ENCODE results near the gene LIPA. TPM values are rescaled to one million over a fixed set of nuclear protein-coding genes. Genes with fewer than 3 reads are reported as not detected.

The LIPA gene
- total and polyA plus RNA-seq, 7 donors, result 23.1 to 240 (median 35.3) TPM

DNA sequence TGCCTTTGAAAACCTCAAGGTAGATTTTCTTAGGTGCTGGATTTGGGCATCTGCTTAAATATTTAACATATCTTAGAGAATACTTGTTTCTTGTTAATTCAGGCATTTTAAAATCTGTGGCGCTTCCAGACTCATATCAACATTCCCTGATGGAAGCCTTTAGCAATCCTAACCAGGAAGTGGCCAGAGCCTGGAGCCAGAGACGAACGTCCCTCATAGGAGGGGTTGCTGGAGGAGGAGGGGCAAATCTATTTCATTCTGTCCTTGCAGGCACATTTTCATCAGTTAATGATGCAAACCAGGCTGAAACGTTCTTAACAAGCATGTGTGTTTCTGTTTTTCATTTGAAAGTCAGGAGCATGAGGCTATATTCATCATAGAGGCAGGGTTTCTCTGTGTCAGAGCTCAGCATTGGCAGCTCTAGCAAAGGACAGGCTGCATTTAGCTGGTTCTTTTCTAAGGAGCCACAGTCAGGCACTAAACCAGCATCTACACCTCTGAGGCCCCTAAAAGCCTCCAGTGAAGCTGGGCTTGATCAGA, 32.4 kb upstream of the LIPA start:
- TF ChIP-seq, protein P1, sequence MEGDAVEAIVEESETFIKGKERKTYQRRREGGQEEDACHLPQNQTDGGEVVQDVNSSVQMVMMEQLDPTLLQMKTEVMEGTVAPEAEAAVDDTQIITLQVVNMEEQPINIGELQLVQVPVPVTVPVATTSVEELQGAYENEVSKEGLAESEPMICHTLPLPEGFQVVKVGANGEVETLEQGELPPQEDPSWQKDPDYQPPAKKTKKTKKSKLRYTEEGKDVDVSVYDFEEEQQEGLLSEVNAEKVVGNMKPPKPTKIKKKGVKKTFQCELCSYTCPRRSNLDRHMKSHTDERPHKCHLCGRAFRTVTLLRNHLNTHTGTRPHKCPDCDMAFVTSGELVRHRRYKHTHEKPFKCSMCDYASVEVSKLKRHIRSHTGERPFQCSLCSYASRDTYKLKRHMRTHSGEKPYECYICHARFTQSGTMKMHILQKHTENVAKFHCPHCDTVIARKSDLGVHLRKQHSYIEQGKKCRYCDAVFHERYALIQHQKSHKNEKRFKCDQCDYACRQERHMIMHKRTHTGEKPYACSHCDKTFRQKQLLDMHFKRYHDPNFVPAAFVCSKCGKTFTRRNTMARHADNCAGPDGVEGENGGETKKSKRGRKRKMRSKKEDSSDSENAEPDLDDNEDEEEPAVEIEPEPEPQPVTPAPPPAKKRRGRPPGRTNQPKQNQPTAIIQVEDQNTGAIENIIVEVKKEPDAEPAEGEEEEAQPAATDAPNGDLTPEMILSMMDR (IDR thresholded peaks at IDR 0.05), result no peak
- TF ChIP-seq EP300 (IDR thresholded peaks at IDR 0.05) (peak in 1 of 4 donors; percentile 43), POLR2AphosphoS5 (IDR thresholded peaks at IDR 0.05) (peak; percentile 42 to 78 (median 66)), POLR2A (IDR thresholded peaks at IDR 0.05) (no peak)
- H3K36me3 ChIP-seq, result no peaks in the 10 kb centered on the region
- peak overlapping the region in 3 of 4 donors; percentile 12 to 25 (median 19) for H3K4me3 ChIP-seq
- DNase-seq, result peak; percentile 92
- no peaks in the 10 kb centered on the region for H3K27me3 ChIP-seq
- WGBS, 2 donors, result 19 to 51% methylated on average over 4 of the region's 4 CpGs
- no peaks in the 10 kb centered on the region for H3K9me3 ChIP-seq
- peak overlapping the region; percentile 75 to 86 (median 79) for H3K27ac ChIP-seq
- intact Hi-C loops (cut with DNase I), result no loop called here
- H3K4me1 ChIP-seq, result peaks cover 0 to 38% (median 35%) of the 10 kb centered on the region in 4 donors

- intact Hi-C loops (cut with DNase I), result no loop called here
- no peaks in the 10 kb centered on the region for H3K9me3 ChIP-seq
- no peaks in the 10 kb centered on the region for H3K27me3 ChIP-seq
- H3K36me3 ChIP-seq, result no peaks in the 10 kb centered on the region
- WGBS, 2 donors, result 56 to 71% methylated on average over 6 of the region's 6 CpGs
- peak overlapping the region in 3 of 4 donors; percentile 12 to 25 (median 19) for H3K4me3 ChIP-seq
- peak overlapping the region; percentile 75 to 86 (median 79) for H3K27ac ChIP-seq
- H3K4me1 ChIP-seq, result peaks cover 0 to 45% (median 40%) of the 10 kb centered on the region in 4 donors
- no peak for DNase-seq
- TF ChIP-seq POLR2A (IDR thresholded peaks at IDR 0.05), result no peak
- TF ChIP-seq, protein P1 (IDR thresholded peaks at IDR 0.05), result peak in 1 of 4 experiments; percentile 24
Measured at GRCh38 chr10:89283025-89283935, 31.7 kb upstream of the LIPA start.

- Histone ChIP-seq H3K4me3 (no peak overlapping the region), H3K9me3 (no peaks in the 10 kb centered on the region), H3K36me3 (no peaks in the 10 kb centered on the region), H3K4me1 (peaks cover 0 to 57% (median 51%) of the 10 kb centered on the region in 4 donors), H3K27ac (peak overlapping the region in 1 of 4 donors; percentile 86), H3K27me3 (no peaks in the 10 kb centered on the region)
- no peak for DNase-seq
- WGBS, 2 donors, result 72 to 82% methylated on average over 4 of the region's 4 CpGs
- TF ChIP-seq POLR2AphosphoS5 (IDR thresholded peaks at IDR 0.05) (no peak), EP300 (IDR thresholded peaks at IDR 0.05) (no peak), POLR2A (IDR thresholded peaks at IDR 0.05) (no peak)
- TF ChIP-seq, protein P1 (IDR thresholded peaks at IDR 0.05), result no peak
- intact Hi-C loops (cut with DNase I), result no loop called here
Measured at GRCh38 chr10:89281606-89282395, 30.2 kb upstream of the LIPA start.

DNA sequence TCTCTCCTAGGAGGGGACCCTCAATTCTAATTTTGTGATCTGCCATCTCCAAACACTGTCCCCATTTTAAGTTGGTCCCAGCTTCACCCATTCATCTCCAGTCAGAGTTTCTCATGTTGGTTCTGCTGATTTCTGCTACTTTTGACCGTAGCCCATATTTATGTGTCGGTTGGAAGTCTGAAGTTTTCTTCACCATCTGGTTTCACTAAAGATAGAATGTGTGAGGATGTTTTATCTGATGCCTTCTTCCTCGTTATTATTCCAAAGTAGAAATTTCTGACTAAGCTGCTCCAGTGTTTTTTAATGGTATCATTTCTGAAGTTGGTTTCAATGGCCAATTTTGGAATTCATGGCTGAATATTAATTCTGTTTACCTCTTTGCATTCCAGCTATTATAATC, 28.9 kb upstream of the LIPA start:
- Histone ChIP-seq H3K36me3 (no peaks in the 10 kb centered on the region), H3K9me3 (no peaks in the 10 kb centered on the region), H3K27ac (peak overlapping the region in 1 of 4 donors; percentile 86), H3K27me3 (no peaks in the 10 kb centered on the region), H3K4me1 (peaks cover 0 to 64% (median 51%) of the 10 kb centered on the region in 4 donors), H3K4me3 (no peak overlapping the region)
- intact Hi-C loops (cut with DNase I), result no loop called here
- 92 to 94% methylated on average over 3 of the region's 3 CpGs for WGBS, 2 donors
- no peak for TF ChIP-seq EP300 (IDR thresholded peaks at IDR 0.05)
- TF ChIP-seq POLR2AphosphoS5 (IDR thresholded peaks at IDR 0.05), result no peak
- no peak for TF ChIP-seq POLR2A (IDR thresholded peaks at IDR 0.05)
- TF ChIP-seq, protein P1 (IDR thresholded peaks at IDR 0.05), result no peak
- no peak for DNase-seq
